HS-27A (cell line): ENCODE data around the gene GPRASP2.

Experiments
- DNase-seq: peaks from one replicate; pipeline ENCODE4 v3.0.0-alpha.2; 2012; ENCODE audit warnings: low read depth, missing footprints

The GPRASP2 gene

DNA sequence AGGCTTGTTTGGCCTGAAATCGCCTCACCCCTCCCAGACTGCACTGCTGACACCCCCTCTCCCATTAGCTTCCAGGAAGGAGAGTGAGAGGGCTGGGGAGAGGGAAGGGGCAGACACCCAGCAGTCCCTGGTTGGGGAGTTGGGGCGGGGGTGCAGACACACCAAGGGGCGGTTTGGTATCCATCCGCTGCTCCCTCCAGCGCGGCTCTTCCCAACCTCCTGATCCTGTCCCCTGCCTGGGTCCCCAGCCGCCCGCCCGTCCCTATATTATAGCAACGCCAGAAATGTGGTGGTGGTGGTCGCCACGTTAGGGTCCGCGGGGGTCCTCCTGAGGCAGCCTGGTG, 33.2 kb downstream of the GPRASP2 start:
- no peak for DNase-seq

DNA sequence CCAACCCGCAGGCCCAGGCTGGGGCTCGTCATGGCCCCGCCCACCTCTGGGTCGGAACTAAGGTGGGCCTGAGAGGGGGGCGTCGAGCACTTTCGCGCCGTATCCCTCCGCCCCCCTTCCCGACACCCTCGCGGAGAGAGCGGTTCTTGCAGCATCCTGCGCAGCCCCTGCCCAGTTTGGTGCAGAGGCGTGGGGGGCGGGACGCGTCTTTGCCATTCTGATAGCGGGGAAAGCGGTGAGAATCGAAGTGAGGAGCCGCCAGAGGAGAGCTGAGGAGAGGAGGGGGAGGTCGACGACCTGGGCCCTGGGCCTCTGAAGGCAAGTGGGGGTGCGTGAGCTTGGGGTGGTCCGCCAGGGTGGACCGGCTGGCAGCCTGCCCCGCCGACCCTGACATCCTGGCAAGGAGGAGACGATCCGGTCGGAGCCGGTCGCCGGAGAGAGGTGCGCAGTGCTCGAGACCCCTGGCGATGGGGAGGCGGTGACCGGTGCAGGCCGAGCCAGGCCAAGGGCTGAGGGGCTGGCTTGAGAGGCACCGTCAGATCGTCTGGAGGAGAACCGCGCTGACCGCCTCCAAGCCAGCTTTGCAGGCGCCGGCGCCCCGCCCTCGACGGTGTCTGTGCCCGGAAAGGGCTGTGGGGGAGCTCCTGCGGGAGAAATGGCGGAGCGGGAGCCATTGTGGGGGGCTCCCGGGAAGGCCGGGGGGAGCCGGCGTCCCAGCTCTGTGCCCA, 33.8 kb downstream of the GPRASP2 start:
- no peak for DNase-seq

DNA sequence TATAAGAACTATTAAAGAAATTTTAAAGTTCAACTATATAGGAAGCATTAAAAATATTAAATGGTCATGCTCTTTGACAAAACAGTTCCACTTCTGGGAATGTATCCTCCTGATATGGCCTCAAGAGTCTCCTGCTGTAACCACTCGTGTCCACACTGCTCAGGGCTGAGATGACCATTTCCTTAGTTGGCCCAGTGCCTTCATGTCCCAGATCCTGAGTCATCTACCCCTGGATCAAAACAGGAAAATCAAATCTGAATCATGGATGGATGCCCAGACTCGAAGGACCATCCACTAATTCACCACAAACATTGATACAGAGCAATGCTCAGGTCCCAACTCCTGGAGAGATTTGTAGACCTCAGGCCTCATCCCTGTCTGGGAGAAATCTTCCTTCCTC, 53.0 kb downstream of the GPRASP2 start:
- peak; percentile 46 for DNase-seq

DNA sequence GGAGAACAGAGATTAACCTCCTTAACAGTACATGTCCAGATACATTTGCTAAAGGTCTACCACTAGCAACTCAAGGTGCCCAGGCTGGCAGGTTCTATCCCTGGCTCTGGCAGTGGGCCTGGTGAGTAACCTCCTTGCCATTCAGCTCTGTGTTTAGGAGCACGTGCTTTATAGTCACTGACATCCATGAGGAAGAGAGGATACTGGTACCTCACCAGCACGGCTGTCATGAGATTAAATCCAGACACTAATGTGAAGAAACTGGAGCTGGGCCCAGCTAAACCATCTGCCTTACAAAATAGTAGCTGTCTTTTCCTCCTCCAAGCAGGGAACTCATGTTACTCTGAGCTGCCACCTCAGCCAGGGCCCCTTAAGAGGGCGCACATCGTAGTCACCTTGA, 53.6 kb downstream of the GPRASP2 start:
- peak; percentile 19 for DNase-seq

DNA sequence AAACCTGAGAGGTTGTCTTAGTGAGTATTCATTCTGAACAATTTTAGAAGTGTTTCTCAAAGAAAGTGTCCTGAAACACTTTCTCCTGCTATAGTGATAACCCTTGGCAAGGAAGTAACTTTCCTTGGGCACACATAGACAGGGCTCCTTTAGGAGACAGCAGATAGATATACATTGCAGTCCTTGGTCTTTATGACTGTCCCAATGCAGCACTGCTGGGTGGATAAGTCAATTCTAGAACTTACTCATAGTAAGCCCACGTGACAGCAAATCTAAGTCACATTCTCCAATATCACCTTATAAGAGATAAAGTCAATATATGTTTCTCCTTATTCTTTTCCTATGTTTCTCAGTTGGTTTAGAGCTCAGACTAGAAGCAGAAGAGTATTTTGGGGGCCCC, 55.0 kb downstream of the GPRASP2 start:
- no peak for DNase-seq
